ENCODE data around the gene SLC2A4RG.

Gene SLC2A4RG

DNA sequence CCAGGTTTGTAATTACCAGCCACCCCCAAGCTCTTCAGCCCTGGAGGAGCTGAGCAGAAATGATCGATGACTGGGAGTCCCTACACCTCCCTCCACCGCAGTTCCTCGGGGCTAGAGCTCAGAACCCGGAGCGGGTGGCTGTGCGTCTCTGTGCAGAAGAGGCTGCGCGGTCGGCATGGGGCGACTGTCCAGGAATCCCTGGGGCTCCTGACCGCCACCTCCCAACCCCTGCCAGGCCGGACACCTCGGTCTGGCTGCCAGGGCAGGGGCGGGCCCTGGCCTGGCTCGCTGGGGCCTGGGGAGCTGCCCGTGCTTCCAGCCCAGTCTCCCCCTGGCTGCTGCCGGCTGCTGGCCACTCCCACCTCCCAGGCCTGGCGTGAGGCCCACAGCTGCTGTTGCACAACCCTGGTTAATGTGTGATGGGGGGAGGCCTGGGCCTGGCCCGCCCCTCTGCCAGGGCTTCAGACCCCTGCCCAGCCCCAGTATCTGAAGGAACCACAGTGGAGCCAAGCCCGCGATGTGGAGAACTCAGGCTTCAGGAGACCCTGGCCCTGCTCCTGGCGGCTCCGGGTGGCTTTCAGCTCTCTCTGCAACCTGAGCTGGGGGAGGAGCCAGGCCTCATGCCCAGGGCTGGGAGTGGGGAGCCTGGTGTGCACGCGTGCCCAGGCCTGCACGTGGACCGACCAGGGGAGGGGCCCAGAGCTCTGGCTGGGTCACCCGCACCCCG, 1.2 kb downstream of the SLC2A4RG start:
- H3K4me3 ChIP-seq (ENCODE audit: low read depth, low read length) = peak overlapping the region; percentile 63
- DNase-seq (ENCODE audit: low read depth) = peak; percentile 49
- TF ChIP-seq, protein P1, sequence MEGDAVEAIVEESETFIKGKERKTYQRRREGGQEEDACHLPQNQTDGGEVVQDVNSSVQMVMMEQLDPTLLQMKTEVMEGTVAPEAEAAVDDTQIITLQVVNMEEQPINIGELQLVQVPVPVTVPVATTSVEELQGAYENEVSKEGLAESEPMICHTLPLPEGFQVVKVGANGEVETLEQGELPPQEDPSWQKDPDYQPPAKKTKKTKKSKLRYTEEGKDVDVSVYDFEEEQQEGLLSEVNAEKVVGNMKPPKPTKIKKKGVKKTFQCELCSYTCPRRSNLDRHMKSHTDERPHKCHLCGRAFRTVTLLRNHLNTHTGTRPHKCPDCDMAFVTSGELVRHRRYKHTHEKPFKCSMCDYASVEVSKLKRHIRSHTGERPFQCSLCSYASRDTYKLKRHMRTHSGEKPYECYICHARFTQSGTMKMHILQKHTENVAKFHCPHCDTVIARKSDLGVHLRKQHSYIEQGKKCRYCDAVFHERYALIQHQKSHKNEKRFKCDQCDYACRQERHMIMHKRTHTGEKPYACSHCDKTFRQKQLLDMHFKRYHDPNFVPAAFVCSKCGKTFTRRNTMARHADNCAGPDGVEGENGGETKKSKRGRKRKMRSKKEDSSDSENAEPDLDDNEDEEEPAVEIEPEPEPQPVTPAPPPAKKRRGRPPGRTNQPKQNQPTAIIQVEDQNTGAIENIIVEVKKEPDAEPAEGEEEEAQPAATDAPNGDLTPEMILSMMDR (IDR thresholded peaks at IDR 0.05; ENCODE audit: insufficient read depth, low read depth, low read length, missing control alignments) = no peak

- DNase-seq (ENCODE audit: low read depth) = no peak
- no peak overlapping the region for H3K4me3 ChIP-seq (ENCODE audit: low read depth, low read length)
Observed at GRCh38 chr20:63741354-63741675, 1.7 kb downstream of the SLC2A4RG start.

GRCh38 chr20:63741676-63742380, 2.3 kb downstream of the SLC2A4RG start:
- TF ChIP-seq, protein P1 (IDR thresholded peaks at IDR 0.05; ENCODE audit: insufficient read depth, low read depth, low read length, missing control alignments) = no peak
- H3K4me3 ChIP-seq (ENCODE audit: low read depth, low read length) = no peak overlapping the region
- no peak for DNase-seq (ENCODE audit: low read depth)

More at GRCh38 chr20:63741354-63741675, 1.7 kb downstream of the SLC2A4RG start:
- TF ChIP-seq, protein P1 (IDR thresholded peaks at IDR 0.05; ENCODE audit: insufficient read depth, low read depth, low read length, missing control alignments) = no peak

GRCh38 chr20:63742381-63743024, 2.9 kb downstream of the SLC2A4RG start:
- no peak for DNase-seq (ENCODE audit: low read depth)
- TF ChIP-seq, protein P1 (IDR thresholded peaks at IDR 0.05; ENCODE audit: insufficient read depth, low read depth, low read length, missing control alignments) = no peak

GRCh38 chr20:63743210-63743970, 3.8 kb downstream of the SLC2A4RG start:
- no peak for DNase-seq (ENCODE audit: low read depth)
- no peak overlapping the region for H3K4me3 ChIP-seq (ENCODE audit: low read depth, low read length)
- TF ChIP-seq, protein P1 (IDR thresholded peaks at IDR 0.05; ENCODE audit: insufficient read depth, low read depth, low read length, missing control alignments) = no peak

More at GRCh38 chr20:63742381-63743024, 2.9 kb downstream of the SLC2A4RG start:
- H3K4me3 ChIP-seq (ENCODE audit: low read depth, low read length) = no peak overlapping the region

- no peak overlapping the region for H3K4me3 ChIP-seq (ENCODE audit: low read depth, low read length)
- TF ChIP-seq, protein P1 (IDR thresholded peaks at IDR 0.05; ENCODE audit: insufficient read depth, low read depth, low read length, missing control alignments) = no peak
- DNase-seq (ENCODE audit: low read depth) = no peak
Observed at GRCh38 chr20:63744158-63744557, 4.6 kb downstream of the SLC2A4RG start.

All from GM12865 (cell line).